GM13977 (cell line): ENCODE measurements around the gene HSP90AB1.
A peak's percentile ranks its signal among the peaks of the same experiment; 100 is the strongest.
"Not testable (repeated sequence)": the region's sequence is repeated elsewhere in the genome, so short reads cannot be mapped to it uniquely, and the experiment has no call there.

Source experiments
- DNase-seq: peaks from one replicate; pipeline ENCODE4 v3.0.0; 2012; ENCODE audit warnings: low spot score
- CTCF ChIP-seq: IDR thresholded peaks from 2 replicates; pipeline ENCODE4 v1.5.1; 2012; ENCODE audit warnings: mild to moderate bottlenecking, control low read depth; ENCODE audit not compliant: insufficient read depth; ENCODE audit errors: extremely low read depth, missing control alignments
- in situ Hi-C: fragments of 300-500 bp; cut with MboI; formaldehyde crosslinking; loops from one replicate; pipeline ENCODE4 v1.12.0; 2022; ENCODE audit warnings: low sequenced_read_pairs, low pct_unique_long_range_greater_than_20kb, mixed read lengths, inconsistent platforms; ENCODE audit not compliant: unreplicated experiment

The HSP90AB1 gene

DNA sequence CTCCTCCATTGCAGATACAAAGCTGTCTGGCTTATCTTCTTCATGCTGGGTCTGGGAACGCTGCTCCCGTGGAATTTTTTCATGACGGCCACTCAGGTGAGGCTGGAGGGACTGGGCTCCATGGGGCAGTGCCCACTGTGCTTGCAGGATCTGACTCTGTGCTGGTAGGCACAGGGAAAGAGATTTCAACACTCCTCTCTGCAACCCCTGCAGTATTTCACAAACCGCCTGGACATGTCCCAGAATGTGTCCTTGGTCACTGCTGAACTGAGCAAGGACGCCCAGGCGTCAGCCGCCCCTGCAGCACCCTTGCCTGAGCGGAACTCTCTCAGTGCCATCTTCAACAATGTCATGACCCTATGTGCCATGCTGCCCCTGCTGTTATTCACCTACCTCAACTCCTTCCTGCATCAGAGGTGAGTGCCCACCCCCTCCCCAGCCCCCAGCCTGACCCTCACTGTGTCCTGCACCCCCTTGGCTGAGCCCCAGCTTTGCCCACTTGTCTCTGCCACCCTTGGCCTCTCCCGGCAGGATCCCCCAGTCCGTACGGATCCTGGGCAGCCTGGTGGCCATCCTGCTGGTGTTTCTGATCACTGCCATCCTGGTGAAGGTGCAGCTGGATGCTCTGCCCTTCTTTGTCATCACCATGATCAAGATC is 17.4 kb upstream of the HSP90AB1 start:
- DNase-seq, result no peak
- no peak for TF ChIP-seq CTCF
- in situ Hi-C loops, result no loop called here

GRCh38 chr6:44230034-44230675 is 16.7 kb upstream of the HSP90AB1 start:
- no peak for TF ChIP-seq CTCF
- DNase-seq, result no peak
- in situ Hi-C loops, result no loop called here

- in situ Hi-C loops, DNase-seq: not testable (repeated sequence)
Observed at GRCh38 chr6:44231426-44231825, 15.5 kb upstream of the HSP90AB1 start.

DNA sequence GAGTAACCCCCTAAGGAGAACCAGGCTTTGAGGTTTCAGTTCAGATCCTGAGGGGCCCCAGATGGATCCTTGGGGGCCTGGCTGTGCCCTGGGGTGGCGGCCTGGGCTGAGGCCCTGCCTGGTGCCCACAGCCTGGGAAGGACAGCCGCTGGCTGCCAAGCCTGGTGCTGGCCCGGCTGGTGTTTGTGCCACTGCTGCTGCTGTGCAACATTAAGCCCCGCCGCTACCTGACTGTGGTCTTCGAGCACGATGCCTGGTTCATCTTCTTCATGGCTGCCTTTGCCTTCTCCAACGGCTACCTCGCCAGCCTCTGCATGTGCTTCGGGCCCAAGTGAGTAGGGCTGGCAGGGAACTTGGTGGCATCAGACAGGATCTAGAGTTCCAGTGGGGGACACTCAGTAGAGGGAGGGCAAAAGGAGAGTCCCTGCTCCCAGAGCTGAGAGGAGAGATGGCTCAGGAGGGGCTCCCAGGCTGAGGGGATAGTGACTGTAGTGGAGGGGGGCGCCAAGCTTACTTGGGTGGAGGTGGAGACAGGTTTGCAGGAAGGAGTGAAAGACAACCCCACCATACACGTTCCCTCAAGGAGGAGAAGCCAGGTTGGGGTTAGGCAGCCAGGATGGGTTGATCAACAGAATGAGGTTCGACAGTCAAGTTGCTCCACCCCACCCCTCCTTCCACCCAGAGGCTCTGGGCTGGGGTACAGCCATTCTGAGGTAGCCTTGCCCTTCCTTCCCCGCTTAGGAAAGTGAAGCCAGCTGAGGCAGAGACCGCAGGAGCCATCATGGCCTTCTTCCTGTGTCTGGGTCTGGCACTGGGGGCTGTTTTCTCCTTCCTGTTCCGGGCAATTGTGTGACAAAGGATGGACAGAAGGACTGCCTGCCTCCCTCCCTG is 14.0 kb upstream of the HSP90AB1 start:
- in situ Hi-C loops, result no loop called here
- TF ChIP-seq CTCF, result no peak
- DNase-seq, result no peak

DNA sequence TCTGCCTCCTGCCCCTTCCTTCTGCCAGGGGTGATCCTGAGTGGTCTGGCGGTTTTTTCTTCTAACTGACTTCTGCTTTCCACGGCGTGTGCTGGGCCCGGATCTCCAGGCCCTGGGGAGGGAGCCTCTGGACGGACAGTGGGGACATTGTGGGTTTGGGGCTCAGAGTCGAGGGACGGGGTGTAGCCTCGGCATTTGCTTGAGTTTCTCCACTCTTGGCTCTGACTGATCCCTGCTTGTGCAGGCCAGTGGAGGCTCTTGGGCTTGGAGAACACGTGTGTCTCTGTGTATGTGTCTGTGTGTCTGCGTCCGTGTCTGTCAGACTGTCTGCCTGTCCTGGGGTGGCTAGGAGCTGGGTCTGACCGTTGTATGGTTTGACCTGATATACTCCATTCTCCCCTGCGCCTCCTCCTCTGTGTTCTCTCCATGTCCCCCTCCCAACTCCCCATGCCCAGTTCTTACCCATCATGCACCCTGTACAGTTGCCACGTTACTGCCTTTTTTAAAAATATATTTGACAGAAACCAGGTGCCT is 13.3 kb upstream of the HSP90AB1 start:
- no peak for TF ChIP-seq CTCF

DNA sequence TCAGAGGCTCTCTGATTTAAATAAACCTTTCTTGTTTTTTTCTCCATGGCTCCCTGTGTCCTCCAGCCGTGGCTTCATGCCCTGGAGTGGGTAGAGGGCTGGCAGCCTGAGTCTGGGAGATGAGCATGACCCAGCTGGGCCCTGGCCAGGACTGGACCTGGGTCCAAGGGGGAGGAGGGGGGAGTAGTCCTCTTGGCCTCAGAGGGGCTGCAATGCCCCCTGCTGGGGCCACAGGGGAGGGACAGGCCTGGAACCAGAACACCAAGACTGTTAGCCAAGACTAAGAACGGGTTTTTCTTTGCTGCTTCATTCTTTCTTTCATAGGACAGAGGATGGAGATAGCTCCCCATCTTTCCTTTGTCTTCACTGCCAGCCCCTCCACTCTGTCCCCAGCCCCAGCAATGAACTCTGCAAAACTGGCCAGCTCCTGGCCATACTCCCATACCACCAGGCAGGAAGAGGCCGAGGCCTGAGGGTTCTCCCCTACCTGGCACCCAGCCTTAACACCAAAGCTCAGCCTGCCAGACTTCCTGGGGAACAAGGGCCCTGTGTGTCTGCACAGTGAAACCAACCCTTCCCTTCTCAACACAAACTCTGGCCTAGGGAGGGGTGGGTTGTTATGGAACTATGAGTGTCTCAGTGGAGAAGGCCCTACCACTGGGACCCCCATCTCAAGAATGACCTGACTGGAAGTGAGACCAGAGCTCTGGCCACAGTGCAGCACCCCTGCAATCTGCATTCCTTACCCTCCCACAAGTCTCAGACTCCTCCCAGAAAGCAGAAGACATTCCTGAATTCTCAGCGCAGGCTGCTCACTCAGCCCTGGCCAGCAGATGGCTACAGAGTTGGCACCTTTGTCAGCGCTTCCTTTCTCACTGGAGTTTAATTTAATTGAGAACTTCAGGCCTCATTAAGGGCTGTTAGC is 12.5 kb upstream of the HSP90AB1 start:
- in situ Hi-C loops, result loop anchor here (5.0 kb wide), 1 partner anchor 62 kb away; no protein-coding TSS in a partner anchor
- peak; percentile 71 for DNase-seq
- TF ChIP-seq CTCF, result peak; percentile 80

More for the DNA sequence above, 13.3 kb upstream of the HSP90AB1 start:
- no peak for DNase-seq
- in situ Hi-C loops, result no loop called here
